Keratinocyte (primary cell): ENCODE measurements around the gene CXCL1. TPM values are rescaled to one million over a fixed set of nuclear protein-coding genes. Genes with fewer than 3 reads are reported as not detected.

Source experiments
- DNase-seq: peaks from one replicate; pipeline ENCODE4 v3.0.0-alpha.2; 2011; ENCODE audit warnings: low read depth, missing footprints, low spot score
- FAIRE-seq: peaks from 2 replicates; lab custom pipeline; 2011; peaks lifted over from hg19 to GRCh38; lab: Jason Lieb, UNC
- H2AFZ ChIP-seq: 2 replicates; pipeline ENCODE4 v1.6.0; 2012; ENCODE audit warnings: low read length, control low read depth, inconsistent platforms; ENCODE audit not compliant: control insufficient read depth
- H3K27ac ChIP-seq: 2 replicates; pipeline ENCODE4 v1.5.1; 2011; ENCODE audit warnings: low read length; ENCODE audit not compliant: control insufficient read depth, insufficient read depth
- H3K27me3 ChIP-seq: 3 replicates; pipeline ENCODE4 v1.6.0; 2011; ENCODE audit warnings: low read length; ENCODE audit not compliant: control insufficient read depth, insufficient read depth; ENCODE audit errors: extremely low read depth
- H3K36me3 ChIP-seq, 2 experiments: 2 replicates in 1 of 2; 3 replicates in 1 of 2; pipeline ENCODE4 v1.5.1; 2011; ENCODE audit warnings: low read length in 2 of 2, mild to moderate bottlenecking in 1 of 2; ENCODE audit not compliant: control insufficient read depth in 2 of 2, insufficient read depth in 2 of 2; ENCODE audit errors: extremely low read depth in 1 of 2
- H3K4me1 ChIP-seq: 3 replicates; pipeline ENCODE4 v1.5.1; 2011; ENCODE audit warnings: low read length; ENCODE audit not compliant: control insufficient read depth, insufficient read depth; ENCODE audit errors: extremely low read depth
- H3K4me2 ChIP-seq: 3 replicates; pipeline ENCODE4 v1.6.0; 2011; ENCODE audit warnings: low read depth, low read length; ENCODE audit not compliant: control insufficient read depth, insufficient read depth; ENCODE audit errors: extremely low read depth
- H3K4me3 ChIP-seq, 3 experiments: fragments of 200-600 bp in 1 of 3; sonication (generic) in 1 of 3; 2 replicates in 2 of 3; 3 replicates in 1 of 3; pipeline ENCODE4 v1.5.1; 2011 to 2016; ENCODE audit warnings: low read length in 3 of 3, mild to moderate bottlenecking in 3 of 3, control low read depth in 2 of 3, inconsistent platforms in 1 of 3, low read depth in 1 of 3, mixed read lengths in 1 of 3, mixed run types in 1 of 3, moderate library complexity in 1 of 3; ENCODE audit not compliant: control insufficient read depth in 2 of 3, insufficient read depth in 2 of 3; ENCODE audit errors: extremely low read depth in 1 of 3
- H3K79me2 ChIP-seq: 2 replicates; pipeline ENCODE4 v1.6.0; 2012; ENCODE audit warnings: low read length; ENCODE audit not compliant: control insufficient read depth, insufficient read depth
- H3K9ac ChIP-seq: 3 replicates; pipeline ENCODE4 v1.6.0; 2011; ENCODE audit warnings: low read length; ENCODE audit not compliant: control insufficient read depth, insufficient read depth; ENCODE audit errors: extremely low read depth
- H3K9me1 ChIP-seq: 3 replicates; pipeline ENCODE4 v1.6.0; 2011; ENCODE audit warnings: low read length; ENCODE audit not compliant: control insufficient read depth, insufficient read depth; ENCODE audit errors: extremely low read depth
- H3K9me3 ChIP-seq: 2 replicates; pipeline ENCODE4 v1.5.1; 2012; ENCODE audit warnings: low read depth, low read length; ENCODE audit not compliant: control insufficient read depth
- H4K20me1 ChIP-seq: 3 replicates; pipeline ENCODE4 v1.6.0; 2011; ENCODE audit warnings: low read length; ENCODE audit not compliant: control insufficient read depth, insufficient read depth; ENCODE audit errors: extremely low read depth
- CTCF ChIP-seq, 3 experiments: IDR thresholded peaks in 1 of 3; conservative IDR thresholded peaks in 1 of 3; optimal IDR thresholded peaks in 1 of 3; 2 replicates in 2 of 3; 3 replicates in 1 of 3; pipeline versions ENCODE3 to v1.5.1; 2011; ENCODE audit warnings: low read length in 3 of 3, mild to moderate bottlenecking in 3 of 3, moderate library complexity in 2 of 3, control low read depth in 1 of 3, inconsistent platforms in 1 of 3; ENCODE audit not compliant: insufficient read depth in 2 of 3; ENCODE audit errors: extremely low read depth in 1 of 3
- EZH2 ChIP-seq: IDR thresholded peaks from one replicate; pipeline ENCODE4 v1.6.1; 2012; ENCODE audit warnings: inconsistent platforms, mild to moderate bottlenecking, low read length, moderate library complexity
- dilution Hi-C: fragments of 300-500 bp; cut with MboI; formaldehyde crosslinking; loops from one replicate; pipeline ENCODE4 v1.7.0; 2020; ENCODE audit warnings: low sequenced_read_pairs; ENCODE audit not compliant: extremely low pct_ligation_motif_present
- polyA plus RNA-seq, 5 experiments: library from polyadenylated mRNA; depleted of rRNA in 3 of 5; stranded (reverse) in 3 of 5; stranded (forward) in 1 of 5; unstranded in 1 of 5; fragments of >200 nt; gene quantifications; 1 replicate in 1 of 5; 2 replicates in 3 of 5; 3 replicates in 1 of 5; pipeline versions ENCODE4 v1.2.1 to v1.2.3, GENCODE V29; 2011 to 2012; ENCODE audit warnings: missing spikeins in 2 of 5, low read depth in 1 of 5, low replicate concordance in 1 of 5

Gene CXCL1
- polyA plus RNA-seq, 1 donor (not counting 4 experiments of a cell fraction or from before 2014, with no cell fraction given) = 35.5 TPM

GRCh38 chr4:73919691-73920090 lies 50.5 kb downstream of the CXCL1 start:
- Histone ChIP-seq H2AFZ (peak overlapping the region; percentile 14), H3K4me3 (no peak overlapping the region), H3K9me3 (no peaks in the 10 kb centered on the region), H3K4me1 (peaks cover 24% of the 10 kb centered on the region), H3K9me1 (no peaks in the 10 kb centered on the region), H3K79me2 (no peaks in the 10 kb centered on the region), H3K36me3 (no peaks in the 10 kb centered on the region), H4K20me1 (no peaks in the 10 kb centered on the region), H3K4me2 (no peak overlapping the region), H3K27ac (no peak overlapping the region), H3K27me3 (no peaks in the 10 kb centered on the region), H3K9ac (no peak overlapping the region)
- DNase-seq (no peak), FAIRE-seq (peak; percentile 73)
- no peak for TF ChIP-seq EZH2
- no peak for TF ChIP-seq CTCF (optimal IDR thresholded peaks at IDR 0.05 in 1 of 3, IDR thresholded peaks at IDR 0.05 in 1 of 3, conservative IDR thresholded peaks at IDR 0.05 in 1 of 3; ENCODE audit: extremely low read depth in 1 of 3, insufficient read depth in 2 of 3, low read length in 3 of 3)
- dilution Hi-C loops = no loop called here

Other genes with a start within 250 kb of the CXCL1 start
- 3.6 to 6.5 TPM (median 4.4 TPM) in 3 replicates for gene RASSF6, start 249.0 kb upstream of the CXCL1 start, polyA plus RNA-seq
- 2.7 to 65.4 TPM (median 23.4 TPM) in 3 replicates for gene CXCL8, start 128.8 kb upstream of the CXCL1 start, polyA plus RNA-seq
- gene CXCL6, start 32.7 kb upstream of the CXCL1 start, polyA plus RNA-seq = 0.08 to 0.29 TPM in 2 of 3 replicates, not detected in the other
- gene PF4V1, start 16.1 kb upstream of the CXCL1 start, polyA plus RNA-seq = not detected in 3 replicates
- 0.16 TPM in 1 of 3 replicates, not detected in the others for gene PF4, start 112.6 kb downstream of the CXCL1 start, polyA plus RNA-seq
- gene PPBP, start 118.8 kb downstream of the CXCL1 start, polyA plus RNA-seq = 0.42 to 1.0 TPM (median 0.68 TPM) in 3 replicates
- 0.39 to 1.5 TPM (median 0.76 TPM) in 3 replicates for gene CXCL5, start 129.3 kb downstream of the CXCL1 start, polyA plus RNA-seq
- gene CXCL3, start 169.3 kb downstream of the CXCL1 start, polyA plus RNA-seq = 2.9 to 10.8 TPM (median 6.3 TPM) in 3 replicates
- gene CXCL2, start 229.8 kb downstream of the CXCL1 start, polyA plus RNA-seq = 0.96 to 39.7 TPM (median 9.7 TPM) in 3 replicates